ENCODE measurements around the gene FLYWCH2. TPM values are rescaled to one million over a fixed set of nuclear protein-coding genes. Genes with fewer than 3 reads are reported as not detected.

Gene FLYWCH2
- total RNA-seq, 1 donor from 2014 or later, result 54.0 TPM

DNA sequence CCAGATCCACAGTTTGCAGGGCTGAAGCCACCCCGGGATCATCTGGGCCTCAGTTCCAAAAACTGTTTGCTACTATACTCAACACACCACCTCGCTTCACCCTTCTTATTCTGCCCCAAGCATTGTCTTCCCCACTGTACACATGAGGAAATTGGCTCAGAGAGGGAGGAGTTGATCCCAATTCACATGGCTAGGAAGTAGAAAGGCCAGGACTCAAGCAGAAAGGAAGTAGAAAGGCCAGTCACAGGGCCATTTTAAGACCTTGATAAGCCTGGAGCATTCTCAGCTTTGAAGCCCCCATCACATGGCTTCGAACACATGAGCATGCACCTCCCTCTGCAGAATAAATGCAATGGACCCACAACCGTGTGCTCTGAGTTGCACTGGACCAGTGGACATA is 17.4 kb upstream of the FLYWCH2 start:
- Mint-ChIP-seq H3K4me1 (ENCODE audit: unreplicated experiment) (peaks cover 8% of the 10 kb centered on the region), H3K36me3 (ENCODE audit: unreplicated experiment) (no peaks in the 10 kb centered on the region), H3K27ac (ENCODE audit: unreplicated experiment) (no peak overlapping the region), H3K9me3 (ENCODE audit: unreplicated experiment) (peaks cover 6% of the 10 kb centered on the region), H3K4me3 (ENCODE audit: unreplicated experiment) (no peak overlapping the region), H3K27me3 (ENCODE audit: unreplicated experiment) (peaks cover 35% of the 10 kb centered on the region)
- no peak for DNase-seq (ENCODE audit: extremely low spot score, unreplicated experiment)
- TF ChIP-seq, protein P1, sequence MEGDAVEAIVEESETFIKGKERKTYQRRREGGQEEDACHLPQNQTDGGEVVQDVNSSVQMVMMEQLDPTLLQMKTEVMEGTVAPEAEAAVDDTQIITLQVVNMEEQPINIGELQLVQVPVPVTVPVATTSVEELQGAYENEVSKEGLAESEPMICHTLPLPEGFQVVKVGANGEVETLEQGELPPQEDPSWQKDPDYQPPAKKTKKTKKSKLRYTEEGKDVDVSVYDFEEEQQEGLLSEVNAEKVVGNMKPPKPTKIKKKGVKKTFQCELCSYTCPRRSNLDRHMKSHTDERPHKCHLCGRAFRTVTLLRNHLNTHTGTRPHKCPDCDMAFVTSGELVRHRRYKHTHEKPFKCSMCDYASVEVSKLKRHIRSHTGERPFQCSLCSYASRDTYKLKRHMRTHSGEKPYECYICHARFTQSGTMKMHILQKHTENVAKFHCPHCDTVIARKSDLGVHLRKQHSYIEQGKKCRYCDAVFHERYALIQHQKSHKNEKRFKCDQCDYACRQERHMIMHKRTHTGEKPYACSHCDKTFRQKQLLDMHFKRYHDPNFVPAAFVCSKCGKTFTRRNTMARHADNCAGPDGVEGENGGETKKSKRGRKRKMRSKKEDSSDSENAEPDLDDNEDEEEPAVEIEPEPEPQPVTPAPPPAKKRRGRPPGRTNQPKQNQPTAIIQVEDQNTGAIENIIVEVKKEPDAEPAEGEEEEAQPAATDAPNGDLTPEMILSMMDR (IDR thresholded peaks at IDR 0.05), result no peak

DNA sequence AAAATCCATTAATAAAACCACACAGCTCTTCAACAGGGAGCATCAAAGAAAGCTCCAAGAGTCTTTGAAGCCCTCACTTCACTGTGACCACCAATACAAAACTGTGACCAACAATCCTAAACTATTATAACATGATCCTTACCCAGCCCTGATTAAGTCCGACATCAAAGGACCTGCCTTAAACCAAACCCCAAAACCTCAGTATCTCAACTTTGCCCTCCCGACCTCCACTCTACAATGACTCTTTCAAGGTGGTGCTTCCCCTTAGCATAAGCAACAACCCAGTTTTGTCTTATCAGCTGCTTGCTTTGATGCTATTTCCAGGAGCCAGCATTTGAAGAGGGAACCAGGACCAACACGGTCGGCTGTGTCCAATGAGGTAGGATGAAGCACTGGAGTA is 16.6 kb upstream of the FLYWCH2 start:
- TF ChIP-seq, protein P1 (IDR thresholded peaks at IDR 0.05), result no peak
- H3K36me3 Mint-ChIP-seq (ENCODE audit: unreplicated experiment), result no peaks in the 10 kb centered on the region
- peaks cover 1% of the 10 kb centered on the region for H3K9me3 Mint-ChIP-seq (ENCODE audit: unreplicated experiment)
- no peak overlapping the region for H3K27ac Mint-ChIP-seq (ENCODE audit: unreplicated experiment)
- DNase-seq (ENCODE audit: extremely low spot score, unreplicated experiment), result no peak
- peaks cover 8% of the 10 kb centered on the region for H3K4me1 Mint-ChIP-seq (ENCODE audit: unreplicated experiment)
- no peak overlapping the region for H3K4me3 Mint-ChIP-seq (ENCODE audit: unreplicated experiment)
- H3K27me3 Mint-ChIP-seq (ENCODE audit: unreplicated experiment), result peaks cover 37% of the 10 kb centered on the region

DNA sequence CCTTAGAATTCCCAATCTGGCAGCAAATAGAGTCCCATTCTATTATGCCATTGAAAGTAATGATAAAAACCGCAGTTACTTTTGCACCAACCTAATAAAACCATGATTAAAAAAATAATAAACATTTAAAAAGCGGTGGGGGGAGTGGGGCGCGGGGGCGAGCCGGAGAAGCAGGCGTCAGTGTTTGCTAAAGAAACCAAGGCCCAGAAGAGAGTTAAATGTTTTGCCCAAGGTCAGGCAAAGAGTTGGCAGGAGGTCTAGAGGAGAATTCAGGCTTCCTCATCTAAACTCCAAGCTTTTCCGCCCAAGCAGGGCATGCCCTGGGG is 15.4 kb upstream of the FLYWCH2 start:
- TF ChIP-seq, protein P1 (IDR thresholded peaks at IDR 0.05), result no peak
- DNase-seq (ENCODE audit: extremely low spot score, unreplicated experiment), result no peak
- H3K27me3 Mint-ChIP-seq (ENCODE audit: unreplicated experiment), result peaks cover 41% of the 10 kb centered on the region
- peak overlapping the region; percentile 95 for H3K27ac Mint-ChIP-seq (ENCODE audit: unreplicated experiment)
- H3K4me3 Mint-ChIP-seq (ENCODE audit: unreplicated experiment), result peak overlapping the region; percentile 89
- no peaks in the 10 kb centered on the region for H3K9me3 Mint-ChIP-seq (ENCODE audit: unreplicated experiment)
- peaks cover 8% of the 10 kb centered on the region for H3K4me1 Mint-ChIP-seq (ENCODE audit: unreplicated experiment)
- H3K36me3 Mint-ChIP-seq (ENCODE audit: unreplicated experiment), result no peaks in the 10 kb centered on the region

DNA sequence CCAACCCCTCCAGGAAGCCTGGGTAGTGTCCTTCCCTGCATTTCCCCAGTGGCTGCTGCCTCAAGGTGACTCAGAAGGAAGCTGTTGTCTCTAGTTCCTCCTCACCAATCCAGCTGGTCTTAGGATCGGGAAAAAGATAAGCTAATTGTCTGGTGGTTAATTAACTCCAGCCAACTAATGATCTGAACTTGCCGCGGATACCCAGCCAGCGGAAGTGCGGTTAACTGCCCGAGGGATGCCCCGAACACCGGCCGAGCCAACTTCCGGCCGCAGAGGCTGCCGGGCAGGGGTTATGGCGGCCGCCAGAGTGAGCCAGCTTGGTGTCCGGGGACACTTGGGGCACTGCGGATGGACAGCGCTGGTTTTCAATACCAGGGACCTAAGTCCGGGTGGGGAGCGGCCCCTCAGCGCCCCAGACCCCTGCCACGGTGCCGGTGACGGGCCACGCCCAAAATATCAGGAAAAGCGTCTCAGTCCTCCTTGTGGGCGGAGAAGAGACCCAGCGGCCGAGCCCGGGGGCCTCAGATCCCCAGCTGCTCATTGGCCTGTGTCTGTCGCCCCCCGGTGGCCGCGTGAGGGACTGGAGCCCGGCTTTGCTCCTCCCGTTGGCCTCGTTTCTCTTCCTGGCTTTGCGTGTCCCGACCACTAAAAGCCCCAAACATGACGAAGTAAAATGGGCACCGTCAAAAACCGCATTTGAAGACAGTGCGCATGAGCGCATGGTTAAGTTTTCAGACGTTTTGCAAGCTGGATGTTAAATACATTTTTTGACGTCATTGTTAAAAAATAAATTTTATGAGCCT is 14.8 kb upstream of the FLYWCH2 start:
- TF ChIP-seq, protein P1 (IDR thresholded peaks at IDR 0.05), result peak; percentile 99
- H3K27me3 Mint-ChIP-seq (ENCODE audit: unreplicated experiment), result peaks cover 41% of the 10 kb centered on the region
- peak; percentile 99 for DNase-seq (ENCODE audit: extremely low spot score, unreplicated experiment)
- no peaks in the 10 kb centered on the region for H3K9me3 Mint-ChIP-seq (ENCODE audit: unreplicated experiment)
- H3K4me3 Mint-ChIP-seq (ENCODE audit: unreplicated experiment), result peak overlapping the region; percentile 89
- peaks cover 8% of the 10 kb centered on the region for H3K4me1 Mint-ChIP-seq (ENCODE audit: unreplicated experiment)
- no peaks in the 10 kb centered on the region for H3K36me3 Mint-ChIP-seq (ENCODE audit: unreplicated experiment)
- H3K27ac Mint-ChIP-seq (ENCODE audit: unreplicated experiment), result peak overlapping the region; percentile 95

DNA sequence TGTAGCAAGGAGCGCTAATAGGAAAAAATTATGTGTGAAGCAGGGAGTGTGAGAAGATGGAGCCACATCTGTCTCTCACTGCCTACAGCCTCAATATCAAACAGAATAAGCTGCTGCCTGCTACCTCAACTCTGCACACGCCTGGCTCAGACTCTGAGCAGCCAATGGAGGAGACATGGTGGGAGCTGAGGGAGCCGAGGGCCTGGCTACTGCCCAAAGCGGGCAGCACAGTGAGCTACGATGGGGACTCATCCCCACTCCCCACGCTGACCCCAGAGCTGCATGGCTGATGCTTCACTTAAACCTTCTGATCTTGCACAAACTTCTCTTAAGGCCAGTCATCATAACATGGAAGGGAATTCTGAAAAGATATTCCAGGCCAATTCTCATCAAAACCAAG is 11.1 kb upstream of the FLYWCH2 start:
- H3K9me3 Mint-ChIP-seq (ENCODE audit: unreplicated experiment), result no peaks in the 10 kb centered on the region
- H3K4me3 Mint-ChIP-seq (ENCODE audit: unreplicated experiment), result no peak overlapping the region
- no peak overlapping the region for H3K27ac Mint-ChIP-seq (ENCODE audit: unreplicated experiment)
- peaks cover 17% of the 10 kb centered on the region for H3K27me3 Mint-ChIP-seq (ENCODE audit: unreplicated experiment)
- no peaks in the 10 kb centered on the region for H3K36me3 Mint-ChIP-seq (ENCODE audit: unreplicated experiment)
- no peak for DNase-seq (ENCODE audit: extremely low spot score, unreplicated experiment)
- TF ChIP-seq, protein P1 (IDR thresholded peaks at IDR 0.05), result no peak
- H3K4me1 Mint-ChIP-seq (ENCODE audit: unreplicated experiment), result peaks cover 12% of the 10 kb centered on the region
